K562 (cell line): ENCODE results near the gene AGRN.

Source experiments
- E2F1 ChIP-seq: sonication (generic); formaldehyde crosslinking; IDR thresholded peaks from 2 replicates; pipeline ENCODE4 v1.8.1; 2023; ENCODE audit warnings: mild to moderate bottlenecking, missing genetic modification reagents, moderate library complexity
- EP300 ChIP-seq: IDR thresholded peaks from 2 replicates; pipeline ENCODE4 v1.6.1; 2012; ENCODE audit warnings: low read length, improper control_type of control experiment
- ESRRA ChIP-seq: fragments of 450-650 bp; IDR thresholded peaks from 2 replicates; pipeline ENCODE4 v1.6.1; 2014; ENCODE audit warnings: low read depth, mild to moderate bottlenecking, moderate library complexity, borderline replicate concordance
- HOXB6 ChIP-seq: fragments of 250-450 bp; sonication (Bioruptor Pico); IDR thresholded peaks from 2 replicates; pipeline ENCODE4 v1.5.1; 2022; ENCODE audit warnings: mild to moderate bottlenecking, borderline replicate concordance
- NFYB ChIP-seq: IDR thresholded peaks from 2 replicates; pipeline ENCODE4 v1.6.1; 2011; ENCODE audit warnings: mild to moderate bottlenecking, moderate library complexity; ENCODE audit not compliant: insufficient read length; ENCODE audit errors: extremely low read depth
- PHB ChIP-seq: fragments of 250-450 bp; sonication (Bioruptor Pico); IDR thresholded peaks from 2 replicates; pipeline ENCODE4 v1.5.0; 2021
- SIN3B ChIP-seq: fragments of 450-650 bp; IDR thresholded peaks from 2 replicates; pipeline ENCODE4 v1.6.1; 2017; ENCODE audit warnings: low read depth, mild to moderate bottlenecking, moderate library complexity
- STAT6 ChIP-seq: sonication (generic); formaldehyde crosslinking; IDR thresholded peaks from 2 replicates; pipeline ENCODE4 v1.8.1; 2023; ENCODE audit warnings: mild to moderate bottlenecking, missing genetic modification reagents
- ZNF124 ChIP-seq: sonication (generic); formaldehyde crosslinking; IDR thresholded peaks from 2 replicates; pipeline ENCODE4 v1.8.1; 2022; ENCODE audit warnings: missing genetic modification reagents
- ZNF274 ChIP-seq: IDR thresholded peaks from 2 replicates; pipeline ENCODE4 v1.6.1; 2011; ENCODE audit warnings: low read depth, mild to moderate bottlenecking, low read length, moderate library complexity, borderline replicate concordance

- TF ChIP-seq SIN3B: no peak
- no peak for TF ChIP-seq ESRRA
- TF ChIP-seq PHB: no peak
- TF ChIP-seq NFYB: peak; percentile 36
- TF ChIP-seq E2F1: no peak
- no peak for TF ChIP-seq STAT6 (CRISPR knock-in tag)
- TF ChIP-seq ZNF124: no peak
- TF ChIP-seq EP300: no peak
- no peak for TF ChIP-seq HOXB6 (CRISPR knock-in tag)
- TF ChIP-seq ZNF274: no peak
These were observed 559 bp upstream of the AGRN start for GRCh38 chr1:1019122-1019999.
